Activated CD8-positive, alpha-beta T cell treated with anti-CD3 and anti-CD28 coated beads for 36 hours (primary cell): ENCODE measurements around the gene PCA3. TPM values are rescaled to one million over a fixed set of nuclear protein-coding genes. Genes with fewer than 3 reads are reported as not detected.

Source experiments
- ATAC-seq: fragments of 200-7000 bp; cut with Tn5 transposase; one replicate; pipeline ENCODE4 v1.10.0; 2021; ENCODE audit warnings: mild to moderate bottlenecking, moderate library complexity
- CTCF ChIA-PET: fragments of 350-600 bp; sonication (Branson Sonifier 250); formaldehyde crosslinking; loops from one replicate; lab custom pipeline; 2021; ENCODE audit warnings: antibody characterized with exemption; lab: Charles Lee
- POLR2A ChIA-PET: fragments of 350-600 bp; sonication (Branson Sonifier 250); formaldehyde crosslinking; loops from one replicate; lab custom pipeline; 2021; ENCODE audit warnings: antibody characterized with exemption; lab: Charles Lee
- DNase-seq: peaks from one replicate; pipeline ENCODE4 v3.0.0-alpha.2; 2020
- H3K27ac Mint-ChIP-seq: one replicate; pipeline ENCODE4 v1.8.0; 2021; ENCODE audit warnings: mild to moderate bottlenecking, mixed read lengths
- H3K27me3 Mint-ChIP-seq: one replicate; pipeline ENCODE4 v1.8.0; 2021; ENCODE audit warnings: mixed read lengths
- H3K36me3 Mint-ChIP-seq: one replicate; pipeline ENCODE4 v1.8.0; 2021; ENCODE audit warnings: low read depth, mixed read lengths
- H3K4me1 Mint-ChIP-seq: one replicate; pipeline ENCODE4 v1.8.0; 2021; ENCODE audit warnings: low read depth, mixed read lengths
- H3K4me3 Mint-ChIP-seq: one replicate; pipeline ENCODE4 v1.8.0; 2021; ENCODE audit warnings: mild to moderate bottlenecking, moderate library complexity, mixed read lengths
- H3K9me3 Mint-ChIP-seq: one replicate; pipeline ENCODE4 v1.8.0; 2021; ENCODE audit warnings: mixed read lengths
- CTCF ChIP-seq: fragments of 200-600 bp; IDR thresholded peaks from one replicate; pipeline ENCODE4 v1.8.0; 2022; ENCODE audit warnings: antibody characterized with exemption, mild to moderate bottlenecking
- intact Hi-C: fragments of 100-400 bp; cut with micrococcal nuclease; formaldehyde crosslinking; loops from one replicate; pipeline ENCODE4 v1.10.0; 2022
- total RNA-seq, 2 experiments: library from RNA; stranded (reverse); gene quantifications; one replicate each; pipeline ENCODE4 v1.2.3, GENCODE V29; 2021

Gene PCA3
- total RNA-seq, 2 experiments from 2014 or later = not detected

GRCh38 chr9:76766126-76766525, 1.9 kb downstream of the PCA3 start:
- CTCF ChIA-PET = no interaction called here
- no peak for TF ChIP-seq CTCF

GRCh38 chr9:76772686-76773445, 8.6 kb downstream of the PCA3 start:
- Mint-ChIP-seq H3K9me3 (no peaks in the 10 kb centered on the region), H3K27me3 (no peaks in the 10 kb centered on the region), H3K36me3 (no peaks in the 10 kb centered on the region), H3K4me3 (no peak overlapping the region), H3K27ac (no peak overlapping the region), H3K4me1 (no peaks in the 10 kb centered on the region)
- DNase-seq (no peak), ATAC-seq (no peak)
- intact Hi-C loops = no loop called here
- ChIA-PET POLR2A (no interaction called here), CTCF (no interaction called here)
- TF ChIP-seq CTCF = no peak

More at GRCh38 chr9:76766126-76766525, 1.9 kb downstream of the PCA3 start:
- Mint-ChIP-seq H3K9me3 (no peaks in the 10 kb centered on the region), H3K4me1 (no peaks in the 10 kb centered on the region), H3K27me3 (no peaks in the 10 kb centered on the region), H3K27ac (no peak overlapping the region), H3K36me3 (no peaks in the 10 kb centered on the region), H3K4me3 (no peak overlapping the region)
- POLR2A ChIA-PET = no interaction called here
- intact Hi-C loops = no loop called here
- DNase-seq (no peak), ATAC-seq (no peak)

GRCh38 chr9:76784881-76785280, 20.6 kb downstream of the PCA3 start:
- CTCF ChIA-PET = interaction anchor here (1.1 kb wide), 1 partner anchor 366 kb away, joined by 3 read pairs; no protein-coding TSS in a partner anchor
- no peak for ATAC-seq
- POLR2A ChIA-PET = no interaction called here
- no peaks in the 10 kb centered on the region for H3K36me3 Mint-ChIP-seq
- H3K4me1 Mint-ChIP-seq = no peaks in the 10 kb centered on the region
- no peak overlapping the region for H3K27ac Mint-ChIP-seq
- no peak overlapping the region for H3K4me3 Mint-ChIP-seq
- H3K9me3 Mint-ChIP-seq = no peaks in the 10 kb centered on the region
- DNase-seq = no peak
- peaks cover 15% of the 10 kb centered on the region for H3K27me3 Mint-ChIP-seq
- no peak for TF ChIP-seq CTCF
- intact Hi-C loops = no loop called here

GRCh38 chr9:76785501-76785900, 21.3 kb downstream of the PCA3 start:
- intact Hi-C loops = no loop called here
- Mint-ChIP-seq H3K27ac (no peak overlapping the region), H3K9me3 (no peaks in the 10 kb centered on the region), H3K4me3 (no peak overlapping the region), H3K27me3 (peaks cover 15% of the 10 kb centered on the region), H3K4me1 (no peaks in the 10 kb centered on the region), H3K36me3 (no peaks in the 10 kb centered on the region)
- TF ChIP-seq CTCF = no peak
- ATAC-seq = no peak
- no peak for DNase-seq
- ChIA-PET CTCF (interaction anchor here (1.1 kb wide), 1 partner anchor 365 kb away, joined by 3 read pairs; no protein-coding TSS in a partner anchor), POLR2A (no interaction called here)

GRCh38 chr9:76787677-76788076, 23.4 kb downstream of the PCA3 start:
- intact Hi-C loops = no loop called here
- ATAC-seq (no peak), DNase-seq (no peak)
- Mint-ChIP-seq H3K27ac (no peak overlapping the region), H3K36me3 (no peaks in the 10 kb centered on the region), H3K9me3 (no peaks in the 10 kb centered on the region), H3K27me3 (peaks cover 13% of the 10 kb centered on the region), H3K4me3 (no peak overlapping the region), H3K4me1 (no peaks in the 10 kb centered on the region)
- CTCF ChIA-PET = no interaction called here
- POLR2A ChIA-PET = no interaction called here
- no peak for TF ChIP-seq CTCF
